GM23338 (cell line): ENCODE data around the gene POTEC. TPM values are rescaled to one million over a fixed set of nuclear protein-coding genes. Genes with fewer than 3 reads are reported as not detected.
"Not testable (repeated sequence)": the region's sequence is repeated elsewhere in the genome, so short reads cannot be mapped to it uniquely, and the experiment has no call there.

ENCODE experiments used
- ATAC-seq: fragments of 200-7000 bp; cut with Tn5 transposase; 3 replicates; pipeline ENCODE4 v1.9.1; 2020
- DNase-seq: peaks from one replicate; pipeline ENCODE4 v3.0.0-alpha.2; 2015; ENCODE audit warnings: low spot score
- H2AFZ ChIP-seq: fragments of 200-600 bp; sonication (generic); 2 replicates; pipeline ENCODE4 v1.8.0; 2016; ENCODE audit warnings: antibody characterized with exemption, mild to moderate bottlenecking, moderate library complexity
- H3F3A ChIP-seq: fragments of 200-600 bp; sonication (generic); replicated peaks from 2 replicates; pipeline ENCODE4 v1.8.0; 2017; ENCODE audit warnings: antibody characterized with exemption, mixed run types, low read depth
- H3K27ac ChIP-seq: fragments of 200-600 bp; sonication (generic); 2 replicates; pipeline ENCODE4 v1.6.1; 2016; ENCODE audit warnings: low read depth
- H3K27me3 ChIP-seq: fragments of 200-600 bp; sonication (generic); 2 replicates; pipeline ENCODE4 v1.8.0; 2016; ENCODE audit warnings: mild to moderate bottlenecking, mixed run types, moderate library complexity; ENCODE audit not compliant: insufficient read depth
- H3K36me3 ChIP-seq: fragments of 200-600 bp; sonication (generic); 2 replicates; pipeline ENCODE4 v1.8.0; 2016; ENCODE audit warnings: mild to moderate bottlenecking; ENCODE audit not compliant: insufficient read depth
- H3K4me1 ChIP-seq: fragments of 200-600 bp; sonication (generic); 2 replicates; pipeline ENCODE4 v1.8.0; 2016; ENCODE audit warnings: mild to moderate bottlenecking, moderate library complexity; ENCODE audit not compliant: insufficient read depth
- H3K4me2 ChIP-seq: fragments of 200-600 bp; sonication (generic); 2 replicates; pipeline ENCODE4 v1.7.1; 2017; ENCODE audit warnings: mixed run types
- H3K4me3 ChIP-seq: fragments of 200-600 bp; sonication (generic); 2 replicates; pipeline ENCODE4 v1.6.1; 2016; ENCODE audit warnings: mixed run types
- H3K79me2 ChIP-seq: fragments of 200-600 bp; sonication (generic); replicated peaks from 2 replicates; pipeline ENCODE4 v1.8.0; 2017; ENCODE audit warnings: mild to moderate bottlenecking; ENCODE audit not compliant: insufficient read depth
- H3K9me2 ChIP-seq: fragments of 200-600 bp; sonication (generic); 2 replicates; pipeline ENCODE4 v1.8.0; 2017; ENCODE audit not compliant: insufficient read depth
- H4K20me1 ChIP-seq: fragments of 200-600 bp; sonication (generic); replicated peaks from 2 replicates; pipeline ENCODE4 v1.8.0; 2017; ENCODE audit warnings: mild to moderate bottlenecking; ENCODE audit not compliant: insufficient read depth
- H3K27ac Mint-ChIP-seq: 2 replicates; pipeline ENCODE4 v1.8.0; 2020; ENCODE audit warnings: inconsistent platforms, mild to moderate bottlenecking, moderate library complexity, mixed read lengths
- H3K27me3 Mint-ChIP-seq: 3 replicates; pipeline ENCODE4 v1.8.0; 2022; ENCODE audit warnings: low read depth, mild to moderate bottlenecking, moderate library complexity, mixed read lengths, inconsistent platforms; ENCODE audit not compliant: insufficient read depth, poor library complexity
- H3K36me3 Mint-ChIP-seq: 3 replicates; pipeline ENCODE4 v1.8.0; 2021; ENCODE audit warnings: low read depth, mild to moderate bottlenecking, inconsistent platforms, moderate library complexity, mixed read lengths
- H3K4me1 Mint-ChIP-seq: 3 replicates; pipeline ENCODE4 v1.8.0; 2020; ENCODE audit warnings: mild to moderate bottlenecking, inconsistent platforms, mixed read lengths
- H3K4me3 Mint-ChIP-seq: 3 replicates; pipeline ENCODE4 v1.8.0; 2021; ENCODE audit warnings: moderate library complexity, mild to moderate bottlenecking, inconsistent platforms, mixed read lengths
- H3K9me3 Mint-ChIP-seq: 3 replicates; pipeline ENCODE4 v1.8.0; 2020; ENCODE audit warnings: moderate library complexity, mild to moderate bottlenecking, inconsistent platforms, mixed read lengths
- polyA plus RNA-seq: library from polyadenylated mRNA; unstranded; fragments of >200 nt; fragmentation: Nextera tagmentation; extraction: Ambion mirVana; gene quantifications from 2 replicates; pipeline ENCODE4 v1.2.1, GENCODE V29; 2016
- small RNA-seq: library from RNA; depleted of rRNA; stranded (forward); fragments of <200 nt; gene quantifications from one replicate; pipeline ENCODE3, GENCODE V24; 2014; ENCODE audit warnings: low replicate concordance
- total RNA-seq: library from RNA; depleted of rRNA; stranded (reverse); fragments of >200 nt; shearing (Covaris generic); gene quantifications from 2 replicates; pipeline ENCODE4 v1.2.3, GENCODE V29; 2014; rRNA removed

POTEC gene
- total and polyA plus RNA-seq, 2 experiments from 2014 or later, result not detected

DNA sequence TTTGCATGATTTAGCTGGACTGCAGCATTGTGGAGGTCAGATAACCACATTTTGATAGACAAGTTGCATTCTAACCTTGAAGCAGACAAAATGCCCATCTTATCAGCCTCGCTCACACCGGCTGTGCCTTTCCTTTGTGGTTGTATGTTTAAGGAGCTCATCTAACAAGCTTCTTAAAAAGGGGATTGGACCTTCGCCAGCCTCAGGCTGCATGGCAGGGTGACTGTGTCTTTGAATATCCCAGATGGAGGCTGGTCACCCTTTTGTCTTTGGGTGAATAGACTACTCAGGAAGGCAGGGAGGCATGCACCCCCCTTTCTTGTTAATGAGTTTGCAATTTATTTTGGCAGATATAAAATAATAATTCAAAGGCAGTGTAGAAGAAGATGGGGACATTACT is 72.1 kb downstream of the POTEC start:
- H4K20me1 ChIP-seq, H3K4me3 ChIP-seq, H3K27ac Mint-ChIP-seq, H3K4me3 Mint-ChIP-seq, H3K36me3 ChIP-seq, H3K79me2 ChIP-seq, H3K27ac ChIP-seq, H3K27me3 ChIP-seq, DNase-seq, H2AFZ ChIP-seq, H3K36me3 Mint-ChIP-seq, H3K27me3 Mint-ChIP-seq, H3K4me1 ChIP-seq, H3K4me1 Mint-ChIP-seq, H3F3A ChIP-seq, ATAC-seq, H3K9me2 ChIP-seq, H3K4me2 ChIP-seq: not testable (repeated sequence)
- H3K9me3 Mint-ChIP-seq, result peaks cover 66% of the 10 kb centered on the region

DNA sequence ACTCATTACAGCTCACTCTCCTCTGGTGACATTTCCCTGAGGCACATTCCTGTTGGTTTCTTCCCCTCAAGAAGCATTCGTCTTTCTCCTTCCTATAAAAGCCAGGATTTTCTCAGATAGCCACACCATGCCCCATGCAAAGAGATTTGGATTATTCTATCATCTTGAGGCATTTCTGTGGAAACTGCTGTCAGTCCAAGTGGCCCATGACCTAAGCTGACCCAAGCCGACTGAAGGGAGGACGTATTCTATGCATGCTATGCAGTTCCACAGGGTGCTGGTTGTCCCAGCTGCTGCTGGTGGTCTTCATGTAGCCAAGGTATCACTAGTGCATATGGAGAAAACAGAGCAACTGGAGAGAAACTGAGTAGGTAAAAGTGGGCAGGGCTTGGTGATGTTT is 73.0 kb downstream of the POTEC start:
- H3K79me2 ChIP-seq, H3K4me3 ChIP-seq, DNase-seq, H3K4me3 Mint-ChIP-seq, ATAC-seq, H3K27me3 Mint-ChIP-seq, H3K36me3 ChIP-seq, H3F3A ChIP-seq, H3K9me2 ChIP-seq, H3K4me1 Mint-ChIP-seq, H3K27ac ChIP-seq, H4K20me1 ChIP-seq, H3K36me3 Mint-ChIP-seq, H3K27me3 ChIP-seq, H3K4me1 ChIP-seq, H3K4me2 ChIP-seq, H2AFZ ChIP-seq, H3K27ac Mint-ChIP-seq: not testable (repeated sequence)
- peaks cover 65% of the 10 kb centered on the region for H3K9me3 Mint-ChIP-seq

GRCh38 chr18:14470046-14470445 is 73.4 kb downstream of the POTEC start:
- H3K4me1 ChIP-seq, H3K4me3 ChIP-seq, H3K9me2 ChIP-seq, H2AFZ ChIP-seq, H3K36me3 ChIP-seq, H3K27me3 ChIP-seq, DNase-seq, H3K79me2 ChIP-seq, H3K4me2 ChIP-seq, H3F3A ChIP-seq, H3K27me3 Mint-ChIP-seq, H3K36me3 Mint-ChIP-seq, H3K27ac ChIP-seq, H3K27ac Mint-ChIP-seq, ATAC-seq, H3K4me3 Mint-ChIP-seq, H3K4me1 Mint-ChIP-seq, H4K20me1 ChIP-seq: not testable (repeated sequence)
- peaks cover 63% of the 10 kb centered on the region for H3K9me3 Mint-ChIP-seq

DNA sequence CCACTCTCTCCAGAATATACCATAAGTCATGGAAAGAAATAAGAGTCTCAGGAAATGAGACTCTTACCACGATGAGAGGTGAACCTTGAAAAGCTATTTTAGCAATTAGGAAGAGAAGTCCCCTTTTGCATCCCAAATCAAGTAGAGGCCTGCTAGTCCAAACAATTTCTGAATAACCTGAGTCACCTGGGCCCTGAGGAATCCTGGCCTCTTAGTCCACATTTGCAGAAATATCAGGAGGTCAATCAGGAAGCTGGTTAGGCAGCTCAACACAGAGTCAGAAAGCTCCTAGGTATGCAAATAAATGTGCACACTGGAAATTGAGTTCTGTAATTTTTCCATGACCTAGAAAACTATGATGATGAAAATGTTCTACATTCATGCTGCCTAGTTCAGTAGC is 77.4 kb downstream of the POTEC start:
- not testable (repeated sequence) for H3K4me1 ChIP-seq, H3K79me2 ChIP-seq, H3K4me2 ChIP-seq, H3K27ac Mint-ChIP-seq, H3K27me3 Mint-ChIP-seq, H3K4me3 ChIP-seq, H3K27ac ChIP-seq, DNase-seq, H3K4me3 Mint-ChIP-seq, H4K20me1 ChIP-seq, H2AFZ ChIP-seq, H3K36me3 ChIP-seq, H3K9me2 ChIP-seq, H3K4me1 Mint-ChIP-seq, H3F3A ChIP-seq, ATAC-seq, H3K27me3 ChIP-seq
- H3K9me3 Mint-ChIP-seq, result peaks cover 76% of the 10 kb centered on the region
- H3K36me3 Mint-ChIP-seq, result peaks cover 14% of the 10 kb centered on the region

Small RNA genes within 50 kb of the gene (small RNA-seq; reads per million reads assigned to genes)
- not detected for gene RNU6-1021P

Other genes with a start within 250 kb of the POTEC start
- gene ANKRD30B, start 204.6 kb upstream of the POTEC start, total RNA-seq, result not detected in 2 replicates
- gene ANKRD30B, start 204.6 kb upstream of the POTEC start, polyA plus RNA-seq, result not detected in 2 replicates